K562 (cell line): ENCODE results near the gene NAIF1. TPM values are rescaled to one million over a fixed set of nuclear protein-coding genes. Genes with fewer than 3 reads are reported as not detected.

Experiments
- ATF7 ChIP-seq: fragments of 450-650 bp; IDR thresholded peaks from 2 replicates; pipeline ENCODE4 v1.7.1; 2014; ENCODE audit warnings: mild to moderate bottlenecking, moderate library complexity
- C11orf30 ChIP-seq: fragments of 450-650 bp; IDR thresholded peaks from 2 replicates; pipeline ENCODE4 v1.6.1; 2016; ENCODE audit warnings: low read depth, mild to moderate bottlenecking
- EP300 ChIP-seq: IDR thresholded peaks from 2 replicates; pipeline ENCODE4 v1.6.1; 2012; ENCODE audit warnings: low read length, improper control_type of control experiment
- GMEB1 ChIP-seq: fragments of 250-450 bp; sonication (Bioruptor Pico); IDR thresholded peaks from 2 replicates; pipeline ENCODE4 v1.4.0; 2020; ENCODE audit warnings: mild to moderate bottlenecking
- HEY1 ChIP-seq: fragments of 250-450 bp; sonication (Bioruptor Pico); IDR thresholded peaks from 2 replicates; pipeline ENCODE4 v1.5.0; 2020; ENCODE audit warnings: mild to moderate bottlenecking, moderate library complexity, borderline replicate concordance
- MAFG ChIP-seq: fragments of 450-650 bp; conservative IDR thresholded peaks from 2 replicates; pipeline ENCODE4 v1.6.1; 2016; ENCODE audit warnings: missing genetic modification characterization, missing compliant biosample characterization
- MBD2 ChIP-seq: sonication (generic); IDR thresholded peaks from 2 replicates; pipeline ENCODE4 v1.6.1; 2016; ENCODE audit warnings: low read depth, borderline replicate concordance
- MTF1 ChIP-seq: fragments of 250-450 bp; sonication (Bioruptor Pico); IDR thresholded peaks from 2 replicates; pipeline ENCODE4 v1.9.0; 2021; ENCODE audit warnings: moderate library complexity, mild to moderate bottlenecking, inconsistent platforms, borderline replicate concordance
- PHF8 ChIP-seq: fragments of 200-600 bp; sonication (generic); IDR thresholded peaks from 2 replicates; pipeline ENCODE4 v1.6.1; 2012; ENCODE audit warnings: mixed run types, mild to moderate bottlenecking, inconsistent platforms, low read length, moderate library complexity, borderline replicate concordance
- POLR2AphosphoS5 ChIP-seq: IDR thresholded peaks from 2 replicates; pipeline ENCODE4 v1.6.1; 2011; ENCODE audit warnings: mild to moderate bottlenecking, low read depth, low read length, moderate library complexity; ENCODE audit not compliant: control insufficient read depth, insufficient read depth
- RBFOX2 ChIP-seq: fragments of 200-400 bp; formaldehyde crosslinking; IDR thresholded peaks from 2 replicates; pipeline ENCODE4 v1.6.1; 2017; ENCODE audit warnings: low read depth, mild to moderate bottlenecking, low read length, moderate library complexity
- SP2 ChIP-seq: IDR thresholded peaks from 2 replicates; pipeline ENCODE4 v1.6.1; 2011; ENCODE audit warnings: mild to moderate bottlenecking, low read depth, low read length, moderate library complexity; ENCODE audit not compliant: poor library complexity, severe bottlenecking; ENCODE audit errors: extremely low read depth
- TBL1XR1 ChIP-seq, 2 experiments: IDR thresholded peaks; 2 replicates each; pipeline ENCODE4 v1.6.1; 2012; ENCODE audit warnings: improper control_type of control experiment in 2 of 2, low read length in 2 of 2, mild to moderate bottlenecking in 1 of 2
- THAP12 ChIP-seq: fragments of 250-450 bp; sonication (Bioruptor Pico); IDR thresholded peaks from 2 replicates; pipeline ENCODE4 v1.9.0; 2021; ENCODE audit warnings: mild to moderate bottlenecking, inconsistent platforms
- ZNF134 ChIP-seq: fragments of 250-450 bp; sonication (Bioruptor Pico); conservative IDR thresholded peaks from 2 replicates; pipeline ENCODE4 v1.4.0; 2020
- ZNF583 ChIP-seq: fragments of 250-450 bp; sonication (Bioruptor Pico); IDR thresholded peaks from 2 replicates; pipeline ENCODE4 v1.4.0; 2020
- ZNF717 ChIP-seq: fragments of 250-450 bp; sonication (Bioruptor Pico); IDR thresholded peaks from 2 replicates; pipeline ENCODE4 v1.5.0; 2021
- ZNF780A ChIP-seq: fragments of 250-450 bp; sonication (Bioruptor Pico); IDR thresholded peaks from 2 replicates; pipeline ENCODE4 v1.5.0; 2021; ENCODE audit warnings: mild to moderate bottlenecking
- polyA plus RNA-seq, 8 experiments: library from polyadenylated mRNA; depleted of rRNA in 4 of 8; stranded (reverse) in 5 of 8; unstranded in 3 of 8; fragments of >200 nt; fragmentation: Nextera tagmentation in 2 of 8; fragmentation: Illumina TruSeq in 1 of 8; extraction: Ambion mirVana in 2 of 8; extraction: Trizol in 1 of 8; gene quantifications; 2 replicates each; pipeline versions ENCODE4 v1.2.1 to v1.2.3, GENCODE V29; 2011 to 2014; ENCODE audit warnings: inconsistent platforms in 1 of 8, missing spikeins in 1 of 8
- total RNA-seq, 7 experiments: library from RNA; depleted of rRNA in 6 of 7; stranded (reverse); fragments of >200 nt in 6 of 7; fragmentation: Illumina TruSeq in 2 of 7; extraction: Trizol in 2 of 7; gene quantifications; 2 replicates each; pipeline versions ENCODE4 v1.2.1 to v1.2.3, GENCODE V29; 2011 to 2021; ENCODE audit warnings: low replicate concordance in 1 of 7
- TF ChIP-seq, protein P1 (sequence below): fragments of 250-450 bp; sonication (Bioruptor Pico); IDR thresholded peaks from 2 replicates; pipeline ENCODE4 v1.8.0; 2022; ENCODE audit warnings: inconsistent platforms
- TF ChIP-seq, protein P2 (sequence below), 2 experiments: fragments of 200-800 bp in 1 of 2; sonication (Bioruptor generic) in 1 of 2; sonication (generic) in 1 of 2; formaldehyde crosslinking in 1 of 2; IDR thresholded peaks in 1 of 2; conservative IDR thresholded peaks in 1 of 2; 2 replicates each; pipeline versions ENCODE4 v1.5.0 to v1.6.1; 2016 to 2020; ENCODE audit warnings: missing compliant biosample characterization in 1 of 2, missing genetic modification characterization in 1 of 2, missing genetic modification reagents in 1 of 2

NAIF1 gene
- total and polyA plus RNA-seq, 9 of the 15 experiments (the other 6 are each of a cell fraction or from before 2014, with no cell fraction given), result 4.8 to 26.6 (median 17.2) TPM

- TF ChIP-seq, protein P1, sequence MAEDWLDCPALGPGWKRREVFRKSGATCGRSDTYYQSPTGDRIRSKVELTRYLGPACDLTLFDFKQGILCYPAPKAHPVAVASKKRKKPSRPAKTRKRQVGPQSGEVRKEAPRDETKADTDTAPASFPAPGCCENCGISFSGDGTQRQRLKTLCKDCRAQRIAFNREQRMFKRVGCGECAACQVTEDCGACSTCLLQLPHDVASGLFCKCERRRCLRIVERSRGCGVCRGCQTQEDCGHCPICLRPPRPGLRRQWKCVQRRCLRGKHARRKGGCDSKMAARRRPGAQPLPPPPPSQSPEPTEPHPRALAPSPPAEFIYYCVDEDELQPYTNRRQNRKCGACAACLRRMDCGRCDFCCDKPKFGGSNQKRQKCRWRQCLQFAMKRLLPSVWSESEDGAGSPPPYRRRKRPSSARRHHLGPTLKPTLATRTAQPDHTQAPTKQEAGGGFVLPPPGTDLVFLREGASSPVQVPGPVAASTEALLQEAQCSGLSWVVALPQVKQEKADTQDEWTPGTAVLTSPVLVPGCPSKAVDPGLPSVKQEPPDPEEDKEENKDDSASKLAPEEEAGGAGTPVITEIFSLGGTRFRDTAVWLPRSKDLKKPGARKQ (CRISPR knock-in tag), result no peak
- no peak for TF ChIP-seq GMEB1
- TF ChIP-seq RBFOX2, result peak; percentile 82
- peak; percentile 11; the same call in 1 of the 2 replicates for TF ChIP-seq ZNF583 (CRISPR knock-in tag)
- TF ChIP-seq EP300, result no peak; the same call in 1 of the 2 replicates
- no peak for TF ChIP-seq ZNF780A (CRISPR knock-in tag)
- no peak for TF ChIP-seq HEY1 (CRISPR knock-in tag)
- peak; percentile 99 for TF ChIP-seq SP2
- TF ChIP-seq POLR2AphosphoS5, result no peak; the same call in 1 of the 2 replicates
- 0 out of 2 replicates have a peak, but pooled peaks have one; percentile 24 for TF ChIP-seq ZNF134 (CRISPR knock-in tag)
- peak; percentile 42; the same call in 1 of the 2 replicates for TF ChIP-seq THAP12 (CRISPR knock-in tag)
- TF ChIP-seq PHF8, result peak; percentile 47; the same call in 1 of the 2 replicates
- no peak for TF ChIP-seq ZNF717 (CRISPR knock-in tag)
- TF ChIP-seq C11orf30, result no peak
- peak; percentile 100 for TF ChIP-seq MBD2
- TF ChIP-seq, protein P2, sequence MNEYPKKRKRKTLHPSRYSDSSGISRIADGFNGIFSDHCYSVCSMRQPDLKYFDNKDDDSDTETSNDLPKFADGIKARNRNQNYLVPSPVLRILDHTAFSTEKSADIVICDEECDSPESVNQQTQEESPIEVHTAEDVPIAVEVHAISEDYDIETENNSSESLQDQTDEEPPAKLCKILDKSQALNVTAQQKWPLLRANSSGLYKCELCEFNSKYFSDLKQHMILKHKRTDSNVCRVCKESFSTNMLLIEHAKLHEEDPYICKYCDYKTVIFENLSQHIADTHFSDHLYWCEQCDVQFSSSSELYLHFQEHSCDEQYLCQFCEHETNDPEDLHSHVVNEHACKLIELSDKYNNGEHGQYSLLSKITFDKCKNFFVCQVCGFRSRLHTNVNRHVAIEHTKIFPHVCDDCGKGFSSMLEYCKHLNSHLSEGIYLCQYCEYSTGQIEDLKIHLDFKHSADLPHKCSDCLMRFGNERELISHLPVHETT (CRISPR knock-in tag; conservative IDR thresholded peaks at IDR 0.05 in 1 of 2, IDR thresholded peaks at IDR 0.05 in 1 of 2), result 0 out of 4 replicates have a peak, but pooled peaks of 1 of the 2 experiments have one; percentile 60
- TF ChIP-seq MTF1 (CRISPR knock-in tag), result no peak
- TF ChIP-seq TBL1XR1 (IDR thresholded peaks at IDR 0.05; ENCODE audit: low read length in 2 of 2), result peak in 1 of 2 experiments; percentile 84; a peak in 2 of 4 replicates
- TF ChIP-seq ATF7, result peak; percentile 93
- TF ChIP-seq MAFG (tag), result no peak
Observed at GRCh38 chr9:128066713-128067644, at the start of gene NAIF1 (continued).
